ENCODE data around the gene ZDHHC24. TPM values are rescaled to one million over a fixed set of nuclear protein-coding genes. Genes with fewer than 3 reads are reported as not detected.
"Not testable (repeated sequence)": the region's sequence is repeated elsewhere in the genome, so short reads cannot be mapped to it uniquely, and the experiment has no call there.

ZDHHC24 gene
- total RNA-seq, 6 experiments from 2014 or later: 3.6 to 15.5 (median 5.8) TPM

GRCh38 chr11:66586136-66586535 is 40.3 kb upstream of the ZDHHC24 start:
- DNase-seq (no peak), ATAC-seq (no peak)
- Histone ChIP-seq H3K36me3 (no peaks in the 10 kb centered on the region), H3K27ac (no peak overlapping the region), H3K4me3 (no peak overlapping the region), H3K9me3 (no peaks in the 10 kb centered on the region), H3K4me1 (peaks cover 0 to 5% (median 0%) of the 10 kb centered on the region in 4 donors), H3K27me3 (no peaks in the 10 kb centered on the region)
- 55% methylated on average over 2 of the region's 2 CpGs for WGBS (ENCODE audit: insufficient coverage, low coverage, low lambda C conversion rate, missing lambda C conversion rate)
- intact Hi-C loops (cut with DNase I): no loop called here
- TF ChIP-seq POLR2A (IDR thresholded peaks at IDR 0.05) (no peak), CTCF (IDR thresholded peaks at IDR 0.05) (no peak)

- H3K27ac ChIP-seq; intact Hi-C loops (cut with DNase I); H3K36me3 ChIP-seq; H3K27me3 ChIP-seq; ATAC-seq; DNase-seq; H3K9me3 ChIP-seq; H3K4me3 ChIP-seq; H3K4me1 ChIP-seq: not testable (repeated sequence)
- no CpG with 5 or more reads among the region's 1 CpG for WGBS (ENCODE audit: insufficient coverage, low coverage, low lambda C conversion rate, missing lambda C conversion rate)
These were observed 39.6 kb upstream of the ZDHHC24 start for GRCh38 chr11:66585447-66585846.

- DNase-seq: not testable (repeated sequence)
- WGBS (ENCODE audit: insufficient coverage, low coverage, low lambda C conversion rate, missing lambda C conversion rate): 76% methylated on average over 3 of the region's 3 CpGs
These were observed 36.8 kb upstream of the ZDHHC24 start for GRCh38 chr11:66582565-66583147.

GRCh38 chr11:66581261-66581660 is 35.4 kb upstream of the ZDHHC24 start:
- no peak for ATAC-seq
- Histone ChIP-seq H3K4me1 (peaks cover 0 to 7% (median 0%) of the 10 kb centered on the region in 4 donors), H3K4me3 (no peak overlapping the region), H3K9me3 (no peaks in the 10 kb centered on the region), H3K27me3 (no peaks in the 10 kb centered on the region), H3K36me3 (no peaks in the 10 kb centered on the region), H3K27ac (no peak overlapping the region)
- no peak for DNase-seq
- WGBS (ENCODE audit: insufficient coverage, low coverage, low lambda C conversion rate, missing lambda C conversion rate): 84% methylated on average over 3 of the region's 3 CpGs
- intact Hi-C loops (cut with DNase I): loop anchor here in 1 of 2 donors (5.0 kb wide), 1 partner anchor 101 kb away; no protein-coding TSS in a partner anchor
- TF ChIP-seq POLR2A (IDR thresholded peaks at IDR 0.05): no peak
- no peak for TF ChIP-seq CTCF (IDR thresholded peaks at IDR 0.05)

More at GRCh38 chr11:66582565-66583147, 36.8 kb upstream of the ZDHHC24 start:
- H3K36me3 ChIP-seq, H3K9me3 ChIP-seq, H3K27me3 ChIP-seq, H3K4me1 ChIP-seq, H3K27ac ChIP-seq, ATAC-seq, H3K4me3 ChIP-seq: not testable (repeated sequence)
- intact Hi-C loops (cut with DNase I): loop anchor here in 1 of 2 donors (5.0 kb wide), 1 partner anchor 100 kb away; no protein-coding TSS in a partner anchor

GRCh38 chr11:66580803-66581202 is 35.0 kb upstream of the ZDHHC24 start:
- Histone ChIP-seq H3K4me3 (no peak overlapping the region), H3K9me3 (no peaks in the 10 kb centered on the region), H3K36me3 (no peaks in the 10 kb centered on the region), H3K27ac (no peak overlapping the region), H3K27me3 (no peaks in the 10 kb centered on the region), H3K4me1 (peaks cover 0 to 7% (median 0%) of the 10 kb centered on the region in 4 donors)
- intact Hi-C loops (cut with DNase I): loop anchor here in 1 of 2 donors (5.0 kb wide), 1 partner anchor 101 kb away; no protein-coding TSS in a partner anchor
- 89% methylated on average over 4 of the region's 5 CpGs for WGBS (ENCODE audit: insufficient coverage, low coverage, low lambda C conversion rate, missing lambda C conversion rate)
- DNase-seq (no peak), ATAC-seq (no peak)
- TF ChIP-seq CTCF (IDR thresholded peaks at IDR 0.05) (no peak), POLR2A (IDR thresholded peaks at IDR 0.05) (no peak)

Data from right lobe of liver (tissue), 6 donors.